HepG2 (cell line): ENCODE data around the gene GHRH.

Source experiments
- CTCF ChIP-seq: sonication (generic); formaldehyde crosslinking; IDR thresholded peaks from 2 replicates; pipeline ENCODE4 v1.5.0; 2020; ENCODE audit warnings: mild to moderate bottlenecking, missing genetic modification reagents, moderate library complexity
- E2F2 ChIP-seq: sonication (generic); formaldehyde crosslinking; IDR thresholded peaks from 2 replicates; pipeline ENCODE4 v1.4.0; 2020; ENCODE audit warnings: missing genetic modification reagents, borderline replicate concordance
- POLR2A ChIP-seq, 2 experiments: IDR thresholded peaks; 2 replicates each; pipeline ENCODE4 v1.6.1; 2011; ENCODE audit warnings: low read depth in 2 of 2, low read length in 2 of 2, mild to moderate bottlenecking in 1 of 2, moderate library complexity in 1 of 2; ENCODE audit not compliant: insufficient read depth in 1 of 2
- REST ChIP-seq, 2 experiments: IDR thresholded peaks; 2 replicates each; pipeline ENCODE4 v1.6.1; 2011 to 2012; ENCODE audit warnings: low read length in 2 of 2, borderline replicate concordance in 1 of 2, low read depth in 1 of 2, mild to moderate bottlenecking in 1 of 2, moderate library complexity in 1 of 2
- ZBTB7A ChIP-seq: sonication (generic); formaldehyde crosslinking; IDR thresholded peaks from 2 replicates; pipeline ENCODE4 v1.8.0; 2022; ENCODE audit warnings: mild to moderate bottlenecking, missing genetic modification reagents

- no peak for TF ChIP-seq POLR2A (IDR thresholded peaks at IDR 0.05; ENCODE audit: insufficient read depth in 1 of 2, low read depth in 2 of 2, low read length in 2 of 2)
- TF ChIP-seq E2F2 (CRISPR knock-in tag): no peak
- no peak for TF ChIP-seq CTCF
- no peak for TF ChIP-seq ZBTB7A (CRISPR knock-in tag)
- no peak for TF ChIP-seq REST (IDR thresholded peaks at IDR 0.05; ENCODE audit: borderline replicate concordance in 1 of 2, low read depth in 1 of 2, low read length in 2 of 2)
These were observed 12.4 kb upstream of the GHRH start for GRCh38 chr20:37273988-37274387.
